Type B pancreatic cell (in vitro differentiated cells): Measurements from ENCODE around the gene PDE4B. TPM values are rescaled to one million over a fixed set of nuclear protein-coding genes. Genes with fewer than 3 reads are reported as not detected.

Experiments used
- DNase-seq: peaks from one replicate; pipeline ENCODE4 v3.0.0; 2021; ENCODE audit warnings: mixed read lengths; ENCODE audit not compliant: unreplicated experiment; ENCODE audit errors: extremely low spot score
- H3K27ac Mint-ChIP-seq: 2 replicates; pipeline ENCODE4 v1.8.0; 2021; ENCODE audit warnings: mild to moderate bottlenecking, mixed read lengths
- H3K27me3 Mint-ChIP-seq: 2 replicates; pipeline ENCODE4 v1.8.0; 2021; ENCODE audit warnings: mixed read lengths
- H3K36me3 Mint-ChIP-seq: 2 replicates; pipeline ENCODE4 v1.8.0; 2021; ENCODE audit warnings: mixed read lengths
- H3K4me1 Mint-ChIP-seq: one replicate; pipeline ENCODE4 v1.8.0; 2021; ENCODE audit warnings: mixed read lengths; ENCODE audit not compliant: unreplicated experiment
- H3K4me3 Mint-ChIP-seq: 2 replicates; pipeline ENCODE4 v1.8.0; 2021; ENCODE audit warnings: mild to moderate bottlenecking, mixed read lengths
- H3K9me3 Mint-ChIP-seq: 2 replicates; pipeline ENCODE4 v1.8.0; 2021; ENCODE audit warnings: mixed read lengths
- total RNA-seq: library from RNA; stranded (reverse); gene quantifications from 2 replicates; pipeline ENCODE4 v1.2.1, GENCODE V29; 2021; ENCODE audit warnings: low replicate concordance
- TF ChIP-seq, protein P1 (sequence below): fragments of 200-600 bp; sonication (generic); conservative IDR thresholded peaks from 2 replicates; pipeline ENCODE4 v1.5.0; 2021; ENCODE audit warnings: antibody characterized with exemption, mild to moderate bottlenecking

PDE4B gene
- total RNA-seq, 1 donor from 2014 or later: 4.7 TPM

DNA sequence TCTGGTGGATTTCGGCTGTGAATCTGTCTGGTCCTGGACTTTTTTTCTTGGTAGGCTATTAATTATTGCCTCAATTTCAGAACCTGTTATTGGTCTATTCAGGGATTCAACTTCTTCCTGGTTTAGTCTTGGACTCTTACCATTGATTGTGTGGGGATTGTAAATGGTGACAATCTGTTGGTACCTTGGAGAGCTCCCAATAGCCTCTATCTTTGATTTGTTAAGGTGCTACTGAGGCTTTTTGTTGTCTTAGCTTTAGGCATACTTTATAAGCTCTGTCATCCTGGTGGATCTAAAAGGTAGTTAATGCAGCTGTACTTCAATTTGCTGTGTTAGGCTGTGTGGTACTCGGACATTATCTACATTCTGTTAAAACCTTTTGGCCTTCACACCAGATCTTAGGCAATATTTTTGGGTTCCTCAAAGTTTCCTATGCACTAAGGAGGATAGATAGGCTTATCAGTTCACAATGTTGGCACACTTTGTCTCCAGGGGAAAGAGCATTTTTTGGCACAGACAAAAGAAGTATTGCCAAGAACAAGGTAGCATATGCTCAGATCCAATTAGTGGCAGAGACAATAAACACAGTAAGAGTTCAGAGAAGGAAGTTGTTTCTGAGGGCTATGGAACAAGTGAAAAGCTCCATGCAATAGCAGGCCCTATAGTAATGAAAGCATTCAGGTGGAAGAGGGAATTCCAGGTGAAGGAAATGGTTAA is 230.4 kb downstream of the PDE4B start:
- Mint-ChIP-seq H3K9me3 (no peaks in the 10 kb centered on the region), H3K4me3 (no peak overlapping the region), H3K4me1 (no peaks in the 10 kb centered on the region), H3K36me3 (no peaks in the 10 kb centered on the region), H3K27me3 (no peaks in the 10 kb centered on the region), H3K27ac (no peak overlapping the region)
- no peak for DNase-seq
- TF ChIP-seq, protein P1, sequence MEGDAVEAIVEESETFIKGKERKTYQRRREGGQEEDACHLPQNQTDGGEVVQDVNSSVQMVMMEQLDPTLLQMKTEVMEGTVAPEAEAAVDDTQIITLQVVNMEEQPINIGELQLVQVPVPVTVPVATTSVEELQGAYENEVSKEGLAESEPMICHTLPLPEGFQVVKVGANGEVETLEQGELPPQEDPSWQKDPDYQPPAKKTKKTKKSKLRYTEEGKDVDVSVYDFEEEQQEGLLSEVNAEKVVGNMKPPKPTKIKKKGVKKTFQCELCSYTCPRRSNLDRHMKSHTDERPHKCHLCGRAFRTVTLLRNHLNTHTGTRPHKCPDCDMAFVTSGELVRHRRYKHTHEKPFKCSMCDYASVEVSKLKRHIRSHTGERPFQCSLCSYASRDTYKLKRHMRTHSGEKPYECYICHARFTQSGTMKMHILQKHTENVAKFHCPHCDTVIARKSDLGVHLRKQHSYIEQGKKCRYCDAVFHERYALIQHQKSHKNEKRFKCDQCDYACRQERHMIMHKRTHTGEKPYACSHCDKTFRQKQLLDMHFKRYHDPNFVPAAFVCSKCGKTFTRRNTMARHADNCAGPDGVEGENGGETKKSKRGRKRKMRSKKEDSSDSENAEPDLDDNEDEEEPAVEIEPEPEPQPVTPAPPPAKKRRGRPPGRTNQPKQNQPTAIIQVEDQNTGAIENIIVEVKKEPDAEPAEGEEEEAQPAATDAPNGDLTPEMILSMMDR: no peak

DNA sequence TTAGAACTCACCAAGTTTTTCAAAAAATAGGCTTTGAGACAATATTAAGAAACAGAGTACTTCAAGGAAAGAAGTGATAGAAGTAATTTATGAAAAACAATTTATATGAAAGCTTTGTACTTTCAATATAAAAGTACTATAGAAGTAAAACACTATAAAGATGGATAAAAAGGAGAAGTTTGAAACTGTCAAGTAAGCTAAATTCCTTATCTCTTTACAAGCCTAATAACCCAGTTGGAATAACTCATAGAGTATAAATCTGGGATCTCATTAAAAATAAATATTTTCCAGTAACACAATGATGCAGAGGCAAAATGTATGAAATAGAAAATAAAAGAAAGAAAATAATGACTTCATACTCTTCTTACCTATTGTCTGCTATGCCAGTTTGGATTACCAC is 232.5 kb downstream of the PDE4B start:
- no peaks in the 10 kb centered on the region for H3K36me3 Mint-ChIP-seq
- H3K27me3 Mint-ChIP-seq: no peaks in the 10 kb centered on the region
- H3K4me1 Mint-ChIP-seq: no peaks in the 10 kb centered on the region
- H3K4me3 Mint-ChIP-seq: no peak overlapping the region
- TF ChIP-seq, protein P1: no peak
- H3K9me3 Mint-ChIP-seq: no peaks in the 10 kb centered on the region
- no peak overlapping the region for H3K27ac Mint-ChIP-seq
- DNase-seq: no peak

DNA sequence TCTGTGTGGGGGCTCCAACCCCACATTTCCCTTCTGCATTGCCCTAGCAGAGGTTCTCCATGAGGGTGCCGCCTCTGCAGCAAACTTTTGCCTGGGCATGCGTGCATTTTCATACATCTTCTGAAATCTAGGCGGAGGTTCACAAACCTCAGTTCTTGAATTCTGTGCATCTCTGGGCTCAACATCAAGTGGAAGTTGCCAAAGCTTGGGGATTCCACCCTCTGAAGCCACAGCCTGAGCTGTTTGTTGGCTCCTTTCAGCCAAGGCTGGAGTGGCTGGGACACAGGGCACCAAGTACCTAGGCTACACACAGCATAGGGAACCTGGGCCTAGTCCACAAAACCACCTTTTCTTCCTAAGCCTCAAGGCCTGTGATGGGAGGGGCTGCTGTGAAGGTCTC is 235.3 kb downstream of the PDE4B start:
- H3K9me3 Mint-ChIP-seq: peaks cover 5% of the 10 kb centered on the region
- H3K4me3 Mint-ChIP-seq: no peak overlapping the region
- DNase-seq: no peak
- H3K4me1 Mint-ChIP-seq: no peaks in the 10 kb centered on the region
- no peaks in the 10 kb centered on the region for H3K36me3 Mint-ChIP-seq
- H3K27me3 Mint-ChIP-seq: no peaks in the 10 kb centered on the region
- TF ChIP-seq, protein P1: no peak
- H3K27ac Mint-ChIP-seq: no peak overlapping the region

DNA sequence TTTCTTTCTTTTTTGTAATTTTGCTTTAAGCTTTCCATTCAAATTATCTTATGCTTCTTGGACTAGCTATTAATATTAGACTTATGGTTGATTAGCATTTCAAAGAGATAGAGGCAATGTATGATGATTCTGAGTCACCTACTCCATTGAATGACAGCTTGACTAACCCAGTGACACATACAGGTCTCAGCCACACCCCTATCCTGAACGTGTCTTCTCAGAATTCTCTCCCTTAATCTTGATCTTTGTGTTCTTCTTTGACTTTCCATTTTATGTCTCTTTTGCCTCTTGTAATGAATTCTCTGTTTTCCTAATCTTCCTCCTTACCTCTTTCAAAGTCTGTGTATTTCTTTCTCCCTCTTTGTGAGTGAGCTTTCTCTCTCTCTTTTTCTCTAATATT is 241.1 kb downstream of the PDE4B start:
- TF ChIP-seq, protein P1: no peak
- Mint-ChIP-seq H3K27me3 (peaks cover 4% of the 10 kb centered on the region), H3K4me3 (no peak overlapping the region), H3K36me3 (no peaks in the 10 kb centered on the region), H3K27ac (no peak overlapping the region), H3K4me1 (no peaks in the 10 kb centered on the region), H3K9me3 (peaks cover 5% of the 10 kb centered on the region)
- no peak for DNase-seq

DNA sequence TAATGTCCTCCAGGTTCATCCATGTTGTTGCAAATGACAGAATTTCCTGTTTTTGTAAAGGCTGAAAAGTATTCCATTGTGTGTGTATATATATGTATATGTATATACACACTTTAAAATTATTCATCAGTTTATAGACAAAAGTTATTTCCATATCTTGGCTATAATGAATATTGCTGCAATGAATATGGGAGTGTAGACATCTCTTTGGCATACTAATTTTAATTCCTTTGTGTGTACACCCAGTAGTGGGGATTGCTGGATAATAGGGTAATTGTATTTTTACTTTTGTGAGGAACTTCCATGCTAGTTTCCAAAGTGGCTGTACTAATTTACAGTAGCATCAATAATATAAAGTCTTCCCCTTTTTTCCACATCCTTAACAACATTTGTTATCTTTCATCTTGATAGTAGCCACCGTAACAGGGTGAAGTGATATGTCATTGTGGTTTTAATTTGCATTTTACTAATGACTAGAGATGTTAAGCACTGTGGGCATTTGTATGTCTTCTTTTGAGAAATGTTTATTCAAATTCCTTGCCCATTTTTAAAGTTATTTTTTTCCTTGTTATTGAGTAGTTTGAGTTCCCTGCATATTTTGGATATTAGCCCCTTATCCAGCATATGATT is 243.0 kb downstream of the PDE4B start:
- Mint-ChIP-seq H3K4me3 (no peak overlapping the region), H3K27me3 (peaks cover 4% of the 10 kb centered on the region), H3K36me3 (no peaks in the 10 kb centered on the region), H3K27ac (no peak overlapping the region), H3K4me1 (no peaks in the 10 kb centered on the region), H3K9me3 (peaks cover under 1% of the 10 kb centered on the region)
- DNase-seq: no peak
- TF ChIP-seq, protein P1: no peak
